Measurements from ENCODE around the gene MT1HL1. TPM values are rescaled to one million over a fixed set of nuclear protein-coding genes. Genes with fewer than 3 reads are reported as not detected.

The MT1HL1 gene
- total RNA-seq: not detected in 2 replicates

GRCh38 chr1:237004116-237004515, at the start of gene MT1HL1:
Gene MT1HL1, minus strand, starts transcription at chr1:237004441. Its CDS starts 69 bp downstream, at chr1:237004372.

DNA sequence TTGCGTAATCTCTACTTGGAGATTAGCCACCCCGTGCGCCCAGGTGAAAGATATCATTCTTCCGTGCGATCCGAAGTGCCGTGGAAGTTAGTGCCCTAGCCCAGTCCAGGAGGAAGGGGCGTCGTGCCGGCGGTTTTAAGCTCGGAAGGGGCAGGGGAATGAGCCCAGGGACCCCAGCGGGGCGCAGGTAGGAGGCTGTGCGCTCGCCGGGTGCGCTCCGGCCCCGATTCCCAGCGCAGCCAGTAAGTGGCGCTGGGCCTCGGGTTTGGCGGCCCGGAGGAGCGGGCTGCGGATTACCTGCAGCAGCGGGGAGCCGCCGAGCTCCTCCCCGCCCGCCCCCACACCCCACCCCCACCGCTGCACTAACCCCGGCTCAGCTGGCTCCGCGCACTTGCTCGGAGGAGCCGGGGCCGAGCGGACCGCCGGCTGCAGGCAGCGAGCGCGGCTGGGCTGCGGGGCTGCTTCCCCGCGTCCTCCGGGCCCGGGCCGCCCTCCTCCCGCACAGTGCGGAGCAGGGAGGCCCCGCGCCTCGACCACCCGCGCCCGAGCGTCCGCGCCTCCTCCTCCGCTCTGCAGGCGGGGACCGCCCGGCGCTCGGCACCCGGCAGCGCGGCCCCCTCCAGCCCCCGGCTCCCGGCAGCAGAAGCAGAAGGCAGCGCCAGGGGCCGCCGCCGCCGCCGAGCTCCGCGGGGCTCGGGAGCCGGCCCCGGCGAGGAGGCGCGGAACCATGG, 37.7 kb upstream of the MT1HL1 start, which contains the start of gene RYR2:
Gene RYR2, plus strand, starts transcription at position 390 of the 731 bp plus-strand sequence. Its CDS starts 338 bp downstream, at position 728.

Other genes starting within 250 kb of the MT1HL1 start
- gene MTR, start 209.1 kb downstream of the MT1HL1 start, total RNA-seq: 22.5 and 24.6 TPM in 2 replicates
- gene RYR2, start 37.7 kb upstream of the MT1HL1 start, total RNA-seq: not detected in 2 replicates

Data from bronchial smooth muscle cell (primary cell).